T-helper 1 cell (primary cell): ENCODE data around the gene ZFHX3.

ENCODE experiments used
- DNase-seq, 5 donors: peaks; one replicate each; pipeline ENCODE4 v3.0.0-alpha.2; 2012 to 2020

Gene ZFHX3

GRCh38 chr16:72844225-72844920 is 203.6 kb downstream of the ZFHX3 start:
- DNase-seq = peak in 1 of 5 donors; percentile 6

DNA sequence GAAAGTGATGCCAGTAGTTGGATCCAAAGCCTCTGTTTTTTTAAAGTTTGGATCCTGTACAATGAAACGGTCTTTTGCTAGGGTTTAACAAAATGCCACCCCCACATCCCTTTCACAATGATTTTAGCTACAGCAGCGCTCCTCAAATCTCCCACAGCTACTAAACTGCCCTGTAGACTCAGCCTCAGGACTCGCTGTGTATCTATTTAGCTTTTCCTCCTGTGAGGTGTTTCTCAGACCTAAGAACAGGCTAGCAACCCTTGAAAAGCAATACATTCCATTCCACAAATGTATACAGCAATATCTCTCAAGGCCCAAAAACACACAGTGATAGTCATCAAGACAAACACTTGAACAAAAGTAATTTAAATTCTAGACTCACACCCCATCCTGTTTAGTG is 206.4 kb downstream of the ZFHX3 start:
- DNase-seq = no peak

DNA sequence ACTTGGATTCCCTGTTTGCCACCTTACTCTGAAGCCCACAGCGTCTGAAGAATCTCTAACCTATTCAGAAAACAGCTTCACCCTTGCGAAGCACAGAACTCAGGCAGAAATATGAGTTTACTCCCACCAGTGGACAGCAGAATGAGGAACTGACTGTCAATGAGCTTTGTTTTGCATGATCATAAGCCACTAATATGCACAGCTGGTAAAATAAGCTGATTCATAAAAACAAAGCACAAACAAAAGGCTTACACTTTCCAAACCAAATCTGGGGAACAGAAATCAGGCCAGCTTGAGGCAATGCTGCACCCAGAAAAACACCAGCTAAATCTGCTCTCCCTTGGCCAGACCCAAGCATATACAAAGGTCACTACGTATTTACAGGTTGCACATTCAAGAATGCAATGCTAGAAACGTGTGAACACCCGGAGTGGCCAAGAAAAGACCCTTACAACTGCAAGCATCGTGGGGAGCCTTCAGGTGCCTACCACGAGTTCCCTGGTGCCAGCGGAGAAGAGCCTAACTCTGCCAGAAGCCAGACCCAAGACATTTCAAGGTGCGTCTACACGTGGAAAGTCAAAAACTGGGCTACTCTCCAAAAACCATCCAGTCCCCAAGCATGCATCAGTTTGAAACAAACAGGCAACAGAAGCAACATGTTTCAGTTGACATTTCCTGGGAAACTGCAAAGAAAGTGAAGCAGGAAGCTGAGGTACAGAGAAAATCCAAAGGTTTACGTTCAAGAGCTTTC is 207.1 kb downstream of the ZFHX3 start:
- no peak for DNase-seq

GRCh38 chr16:72838951-72839350 is 209.0 kb downstream of the ZFHX3 start:
- no peak for DNase-seq

GRCh38 chr16:72838586-72838910 is 209.4 kb downstream of the ZFHX3 start:
- DNase-seq = no peak

DNA sequence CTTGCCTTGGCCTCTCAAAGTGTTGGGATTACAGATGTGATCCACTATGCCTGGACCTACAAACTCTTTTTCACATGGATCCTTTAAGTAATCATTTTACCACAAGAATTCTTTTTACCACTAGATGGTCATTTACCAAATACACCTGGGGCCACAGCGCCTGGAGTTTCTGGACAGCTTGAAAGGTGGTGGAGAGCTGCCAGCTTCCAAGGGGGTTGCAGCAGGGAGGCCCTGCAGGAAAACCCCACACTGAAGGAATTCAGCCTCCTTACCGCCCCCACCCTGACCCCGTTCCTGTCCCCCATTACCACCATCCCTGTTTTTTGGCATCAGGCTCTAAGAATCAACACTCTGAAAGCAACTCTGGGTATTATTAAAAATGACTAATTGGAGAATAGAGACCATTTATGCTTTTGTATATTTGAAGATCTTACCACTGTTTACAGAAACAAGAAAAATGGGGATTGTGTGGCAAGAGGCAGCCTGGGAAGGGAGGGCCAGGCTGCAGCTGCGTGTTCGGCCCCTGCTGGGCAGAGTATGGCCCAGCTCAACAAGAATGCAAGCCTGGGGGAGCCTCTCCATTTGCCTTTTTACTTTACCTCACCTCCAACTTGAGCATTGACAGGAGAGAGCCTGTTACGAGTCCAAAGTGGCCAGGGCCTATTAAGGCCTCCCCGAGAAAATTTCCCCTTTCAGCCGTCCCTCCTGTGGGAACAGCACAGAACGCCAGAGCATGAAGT is 209.9 kb downstream of the ZFHX3 start:
- DNase-seq = no peak

DNA sequence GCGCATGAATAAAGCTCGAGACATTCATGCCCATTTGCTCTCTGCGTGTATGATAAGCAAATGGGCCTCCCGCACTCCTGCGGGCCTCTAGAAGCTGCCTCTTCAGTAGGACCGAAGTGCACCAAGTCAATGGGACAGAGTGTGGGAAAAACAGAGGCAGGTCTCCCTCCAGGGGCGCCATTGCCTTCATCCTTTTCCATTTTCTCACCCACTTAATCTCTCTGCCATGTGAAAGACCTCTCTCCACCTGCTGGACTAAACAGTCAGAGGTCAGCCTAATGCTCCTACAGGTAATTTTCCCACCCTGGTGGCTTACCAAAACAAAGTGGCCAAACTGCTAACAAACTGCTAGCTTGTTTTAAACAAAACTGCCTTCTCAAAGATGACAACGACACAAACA is 210.9 kb downstream of the ZFHX3 start:
- DNase-seq = no peak

- DNase-seq = no peak
Observed at GRCh38 chr16:72836181-72836580, 211.7 kb downstream of the ZFHX3 start.

- no peak for DNase-seq
Observed at GRCh38 chr16:72835086-72835485, 212.8 kb downstream of the ZFHX3 start.

DNA sequence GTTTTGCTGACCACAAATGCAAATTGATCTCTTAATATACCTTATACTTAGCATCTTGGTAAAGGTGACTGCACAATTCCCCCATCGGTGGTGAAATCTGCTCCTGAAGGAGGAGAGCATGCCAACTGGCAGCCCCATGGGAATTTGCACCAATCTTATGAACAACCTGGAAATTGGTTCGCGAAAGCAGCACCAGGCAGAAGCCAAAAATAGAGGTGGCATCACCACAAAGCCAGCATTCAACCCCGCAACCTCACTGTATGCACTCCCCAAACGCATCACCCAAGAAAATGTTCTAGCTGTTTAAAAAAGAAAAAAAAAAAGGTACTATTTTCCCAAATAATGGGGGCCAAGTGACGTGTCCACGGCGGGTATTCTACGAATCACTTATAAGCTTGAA is 213.4 kb downstream of the ZFHX3 start:
- DNase-seq = no peak

DNA sequence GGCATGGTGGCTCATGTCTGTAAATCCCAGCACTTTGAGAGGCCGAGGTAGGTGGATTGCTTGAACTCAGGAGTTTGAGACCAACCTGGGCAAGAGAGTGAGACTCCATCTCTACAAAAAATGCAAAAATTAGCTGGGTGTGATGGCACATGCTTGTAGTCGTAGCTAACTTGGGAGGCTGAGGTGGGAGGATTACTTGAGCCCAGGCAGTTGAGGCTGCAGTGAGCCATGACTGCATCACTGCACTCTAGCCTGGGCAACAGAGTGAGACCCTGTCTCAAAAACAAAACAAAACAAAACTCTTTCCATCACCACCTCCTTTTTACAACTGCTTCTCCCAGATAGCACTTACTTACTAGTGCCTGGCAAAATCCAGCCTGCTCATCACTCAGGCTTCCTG is 214.0 kb downstream of the ZFHX3 start:
- DNase-seq = no peak

DNA sequence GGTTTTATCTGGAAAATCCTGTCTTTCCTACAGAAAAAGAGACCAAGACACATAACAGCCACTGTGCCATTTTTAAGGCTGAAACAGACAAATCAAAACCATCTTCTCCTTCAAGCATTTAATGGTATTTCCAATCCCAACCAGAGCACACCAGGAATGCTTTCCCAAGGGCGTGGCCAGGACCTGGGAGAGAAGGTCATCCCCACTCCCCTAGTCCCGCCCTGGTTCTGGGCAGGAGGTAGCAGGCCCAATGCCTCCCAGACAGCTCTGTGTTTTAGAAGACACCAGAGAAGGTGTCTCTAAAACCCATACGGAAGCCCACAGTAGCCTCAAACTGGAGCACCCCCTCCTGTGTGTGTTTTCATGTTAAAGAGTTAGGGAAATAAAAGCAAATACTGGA is 214.4 kb downstream of the ZFHX3 start:
- no peak for DNase-seq

DNA sequence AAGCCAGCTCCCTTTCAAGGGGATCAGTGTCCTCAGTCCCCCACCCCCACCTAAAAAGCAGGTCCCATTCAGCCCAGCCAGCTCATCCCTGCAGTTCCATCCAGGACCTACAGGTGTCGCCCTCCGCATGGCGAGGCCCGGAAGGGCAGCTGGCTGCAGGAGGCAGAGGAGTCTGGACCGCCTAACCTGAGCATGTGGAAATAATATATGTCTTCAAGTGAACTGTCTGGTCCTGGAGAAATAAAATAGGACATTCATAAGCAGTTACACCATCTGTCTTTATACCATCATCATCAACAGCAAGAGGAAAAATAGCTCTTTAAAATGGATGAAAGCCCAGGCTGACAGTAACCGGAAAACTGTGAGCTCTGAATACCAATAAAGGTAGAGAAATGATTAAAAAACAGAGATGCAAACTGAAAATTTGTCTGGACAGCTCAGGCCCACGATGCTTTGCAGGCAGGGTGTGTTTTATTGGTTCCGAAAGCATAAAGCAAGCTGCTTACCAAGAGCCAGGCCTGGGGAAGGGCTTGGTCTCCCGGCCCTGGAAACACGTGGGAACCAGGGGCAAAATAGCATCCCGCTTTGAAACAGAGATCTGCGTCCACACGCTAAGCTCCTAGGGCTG is 215.2 kb downstream of the ZFHX3 start:
- peak; percentile 16 to 45 (median 28) for DNase-seq

GRCh38 chr16:72829846-72830775 is 217.8 kb downstream of the ZFHX3 start:
- DNase-seq = no peak

DNA sequence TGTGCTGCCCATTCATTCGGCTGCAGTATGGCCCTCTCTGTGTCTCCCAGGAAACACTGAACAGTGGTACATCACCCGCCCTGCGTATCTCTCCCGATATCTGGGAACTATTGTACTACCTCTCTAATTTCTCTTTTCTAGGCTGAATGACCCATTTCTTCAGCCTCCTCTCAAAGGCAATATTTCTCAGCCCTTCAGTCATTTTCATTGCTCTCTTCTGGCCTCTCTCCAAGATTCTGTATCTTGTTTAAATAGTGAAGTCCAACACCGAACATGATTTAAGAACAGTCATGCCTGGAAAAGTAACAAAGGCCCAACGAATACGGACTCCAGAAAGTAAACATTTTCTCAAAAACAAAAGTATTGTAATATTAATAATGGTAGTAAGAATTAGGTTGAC is 220.1 kb downstream of the ZFHX3 start:
- DNase-seq = no peak

- no peak for DNase-seq
Observed at GRCh38 chr16:72825912-72826621, 221.9 kb downstream of the ZFHX3 start.

- DNase-seq = no peak
Observed at GRCh38 chr16:72824761-72825160, 223.2 kb downstream of the ZFHX3 start.

DNA sequence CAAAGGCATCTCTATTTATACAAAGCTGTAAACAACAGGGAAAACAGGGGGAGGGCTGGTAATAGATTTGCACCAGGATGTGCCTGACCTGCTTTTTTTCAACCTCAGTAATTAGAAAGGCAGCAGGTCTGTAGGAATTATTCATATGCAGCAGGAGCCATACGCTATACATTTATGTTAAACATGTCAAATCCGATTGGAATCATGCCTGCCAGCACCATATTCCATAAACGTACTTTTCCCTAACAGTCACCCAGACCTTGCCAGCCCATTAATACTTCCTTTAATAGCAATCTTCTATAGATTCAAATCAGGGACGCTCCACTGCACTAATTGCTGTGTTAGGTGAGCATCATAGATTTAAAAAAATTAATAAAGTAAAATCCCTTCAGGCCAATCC is 223.9 kb downstream of the ZFHX3 start:
- no peak for DNase-seq

GRCh38 chr16:72821185-72821950 is 226.6 kb downstream of the ZFHX3 start:
- no peak for DNase-seq

- DNase-seq = no peak
Observed at GRCh38 chr16:72819345-72819744, 228.6 kb downstream of the ZFHX3 start.
